RWPE2 (cell line): Measurements from ENCODE around the gene POU2F1.

Experiments used
- ATAC-seq: fragments of 200-7000 bp; cut with Tn5 transposase; 3 replicates; pipeline ENCODE4 v1.9.1; 2021; ENCODE audit warnings: low read depth
- DNase-seq: peaks from one replicate; pipeline ENCODE4 v3.0.0-alpha.2; 2020; ENCODE audit warnings: low spot score
- H3K27ac ChIP-seq: fragments of 450-650 bp; 2 replicates; pipeline ENCODE4 v1.5.1; 2017; ENCODE audit warnings: mild to moderate bottlenecking; ENCODE audit not compliant: poor library complexity, severe bottlenecking
- H3K27me3 ChIP-seq: fragments of 250-450 bp; sonication (Bioruptor Pico); 2 replicates; pipeline ENCODE4 v1.5.1; 2021; ENCODE audit warnings: mild to moderate bottlenecking, moderate library complexity; ENCODE audit not compliant: insufficient read depth, poor library complexity, severe bottlenecking
- H3K36me3 ChIP-seq: fragments of 250-450 bp; sonication (Bioruptor Pico); 2 replicates; pipeline ENCODE4 v1.5.1; 2020; ENCODE audit warnings: low read depth, mild to moderate bottlenecking, moderate library complexity
- H3K4me1 ChIP-seq: fragments of 250-450 bp; sonication (Bioruptor Pico); 2 replicates; pipeline ENCODE4 v1.5.1; 2021; ENCODE audit warnings: mild to moderate bottlenecking, moderate library complexity; ENCODE audit not compliant: insufficient read depth, poor library complexity, severe bottlenecking
- H3K4me3 ChIP-seq: fragments of 250-450 bp; sonication (Bioruptor Pico); 2 replicates; pipeline ENCODE4 v1.5.1; 2021; ENCODE audit warnings: mild to moderate bottlenecking, moderate library complexity; ENCODE audit not compliant: severe bottlenecking
- H3K9me3 ChIP-seq: fragments of 250-450 bp; sonication (Bioruptor Pico); 2 replicates; pipeline ENCODE4 v1.5.1; 2021; ENCODE audit warnings: mild to moderate bottlenecking, moderate library complexity; ENCODE audit not compliant: severe bottlenecking
- CTCF ChIP-seq: fragments of 450-650 bp; IDR thresholded peaks from one replicate; pipeline ENCODE4 v1.5.1; 2017; ENCODE audit warnings: mild to moderate bottlenecking, moderate library complexity; ENCODE audit not compliant: poor library complexity, severe bottlenecking

POU2F1 gene

GRCh38 chr1:167252986-167253385 is 32.3 kb downstream of the POU2F1 start:
- H3K27me3 ChIP-seq = no peaks in the 10 kb centered on the region
- no peak overlapping the region for H3K27ac ChIP-seq
- no peak for TF ChIP-seq CTCF
- H3K4me3 ChIP-seq = no peak overlapping the region
- H3K9me3 ChIP-seq = no peaks in the 10 kb centered on the region
- no peaks in the 10 kb centered on the region for H3K36me3 ChIP-seq
- no peaks in the 10 kb centered on the region for H3K4me1 ChIP-seq
- ATAC-seq = no peak
- DNase-seq = no peak

GRCh38 chr1:167258858-167259257 is 38.2 kb downstream of the POU2F1 start:
- H3K27ac ChIP-seq = no peak overlapping the region
- ATAC-seq (no peak), DNase-seq (no peak)
- no peak overlapping the region for H3K4me3 ChIP-seq
- no peak for TF ChIP-seq CTCF
- H3K36me3 ChIP-seq = no peaks in the 10 kb centered on the region
- H3K27me3 ChIP-seq = no peaks in the 10 kb centered on the region
- H3K9me3 ChIP-seq = no peaks in the 10 kb centered on the region
- H3K4me1 ChIP-seq = no peaks in the 10 kb centered on the region

- H3K27ac ChIP-seq = no peak overlapping the region
- no peak overlapping the region for H3K4me3 ChIP-seq
- TF ChIP-seq CTCF = no peak
- ATAC-seq = no peak
- H3K36me3 ChIP-seq = no peaks in the 10 kb centered on the region
- H3K4me1 ChIP-seq = no peaks in the 10 kb centered on the region
- DNase-seq = no peak
- no peaks in the 10 kb centered on the region for H3K9me3 ChIP-seq
- no peaks in the 10 kb centered on the region for H3K27me3 ChIP-seq
These were observed 42.1 kb downstream of the POU2F1 start for GRCh38 chr1:167262836-167263235.

GRCh38 chr1:167263344-167263743 is 42.7 kb downstream of the POU2F1 start:
- H3K4me1 ChIP-seq = no peaks in the 10 kb centered on the region
- no peaks in the 10 kb centered on the region for H3K27me3 ChIP-seq
- DNase-seq (no peak), ATAC-seq (no peak)
- H3K27ac ChIP-seq = no peak overlapping the region
- no peak for TF ChIP-seq CTCF
- H3K36me3 ChIP-seq = no peaks in the 10 kb centered on the region
- H3K4me3 ChIP-seq = no peak overlapping the region
- no peaks in the 10 kb centered on the region for H3K9me3 ChIP-seq

GRCh38 chr1:167263819-167264464 is 43.3 kb downstream of the POU2F1 start:
- Histone ChIP-seq H3K27me3 (no peaks in the 10 kb centered on the region), H3K4me1 (no peaks in the 10 kb centered on the region), H3K9me3 (no peaks in the 10 kb centered on the region), H3K27ac (no peak overlapping the region), H3K4me3 (no peak overlapping the region), H3K36me3 (no peaks in the 10 kb centered on the region)
- ATAC-seq (0 out of 3 replicates have a peak, but pooled peaks have one; percentile 48), DNase-seq (no peak)
- no peak for TF ChIP-seq CTCF
